ENCODE data around the gene CITED2.

Gene CITED2

GRCh38 chr6:139381216-139381865 lies 6.9 kb upstream of the CITED2 start:
- DNase-seq = no peak

GRCh38 chr6:139380611-139381010 lies 6.2 kb upstream of the CITED2 start:
- DNase-seq = no peak

GRCh38 chr6:139380168-139380567 lies 5.7 kb upstream of the CITED2 start:
- DNase-seq = no peak

- DNase-seq = peak; percentile 73
These were observed 4.5 kb upstream of the CITED2 start for GRCh38 chr6:139378882-139379341.

- no peak for DNase-seq
These were observed 3.8 kb upstream of the CITED2 start for GRCh38 chr6:139378226-139378625.

- DNase-seq = peak; percentile 63
These were observed 2.3 kb upstream of the CITED2 start for GRCh38 chr6:139376604-139377218.

- DNase-seq = no peak
These were observed 1.5 kb upstream of the CITED2 start for GRCh38 chr6:139376017-139376330.

GRCh38 chr6:139375226-139376016 lies 973 bp upstream of the CITED2 start:
- peak; percentile 98 for DNase-seq

GRCh38 chr6:139373928-139374356 lies 506 bp downstream of the CITED2 start:
- DNase-seq = no peak

GRCh38 chr6:139373154-139373927 lies 1.1 kb downstream of the CITED2 start:
- peak; percentile 78 for DNase-seq

- no peak for DNase-seq
These were observed 1.9 kb downstream of the CITED2 start for GRCh38 chr6:139372326-139373153.

GRCh38 chr6:139371421-139372203 lies 2.8 kb downstream of the CITED2 start:
- DNase-seq = no peak

- DNase-seq = no peak
These were observed 3.5 kb downstream of the CITED2 start for GRCh38 chr6:139370999-139371345.

- DNase-seq = no peak
These were observed 4.0 kb downstream of the CITED2 start for GRCh38 chr6:139370283-139370998.

GRCh38 chr6:139369568-139370282 lies 4.7 kb downstream of the CITED2 start:
- DNase-seq = no peak

GRCh38 chr6:139369068-139369467 lies 5.4 kb downstream of the CITED2 start:
- DNase-seq = peak; percentile 88

GRCh38 chr6:139368661-139369060 lies 5.8 kb downstream of the CITED2 start:
- peak; percentile 72 for DNase-seq

- DNase-seq = peak; percentile 94
These were observed 6.6 kb downstream of the CITED2 start for GRCh38 chr6:139367810-139368351.

GRCh38 chr6:139364982-139365379 lies 9.5 kb downstream of the CITED2 start:
- no peak for DNase-seq
